Activated T-helper 17 cell treated with anti-CD3 and anti-CD28 coated beads, Interleukin-2, amount 50 U/mL, for 72 hours (primary cell): ENCODE results near the gene CYBB. TPM values are rescaled to one million over a fixed set of nuclear protein-coding genes. Genes with fewer than 3 reads are reported as not detected.

ENCODE experiments used
- ATAC-seq: fragments of 150-1000 bp; cut with Tn5 transposase; replicated peaks from 2 replicates; pipeline ENCODE4 v1.10.0; 2021; ENCODE audit warnings: mild to moderate bottlenecking, moderate library complexity
- H3K27ac Mint-ChIP-seq: one replicate; pipeline ENCODE4 v1.8.0; 2022; ENCODE audit warnings: mixed read lengths
- H3K27me3 Mint-ChIP-seq: one replicate; pipeline ENCODE4 v1.8.0; 2022; ENCODE audit warnings: mixed read lengths
- H3K36me3 Mint-ChIP-seq: one replicate; pipeline ENCODE4 v1.8.0; 2022; ENCODE audit warnings: low read depth, mild to moderate bottlenecking, mixed read lengths
- H3K4me1 Mint-ChIP-seq: one replicate; pipeline ENCODE4 v1.8.0; 2022; ENCODE audit warnings: mixed read lengths
- H3K4me3 Mint-ChIP-seq: one replicate; pipeline ENCODE4 v1.8.0; 2022; ENCODE audit warnings: mild to moderate bottlenecking, mixed read lengths
- H3K9me3 Mint-ChIP-seq: one replicate; pipeline ENCODE4 v1.8.0; 2022; ENCODE audit warnings: mixed read lengths
- total RNA-seq, 2 donors: library from RNA; stranded (reverse); gene quantifications; one replicate each; pipeline ENCODE4 v1.2.3, GENCODE V29; 2022

The CYBB gene
- total RNA-seq: under 1 TPM in 1 of 2 donors, not detected in 1; 0.24 TPM

- no peak within 1 kb of the TSS for H3K4me3 Mint-ChIP-seq
- no peaks in the 10 kb centered on the region for H3K36me3 Mint-ChIP-seq
- no peaks in the 10 kb centered on the region for H3K9me3 Mint-ChIP-seq
- no peaks in the 10 kb centered on the region for H3K27me3 Mint-ChIP-seq
- ATAC-seq: no peak
- no peak within 1 kb of the TSS for H3K27ac Mint-ChIP-seq
- peaks cover 7% of the 10 kb centered on the region for H3K4me1 Mint-ChIP-seq
Observed at GRCh38 chrX:37779857-37780256, at the start of gene CYBB. CYBB (plus strand) TSS chrX:37780059; CDS start chrX:37780078, 19 bp downstream.

- Mint-ChIP-seq H3K4me3 (peak overlapping the region; percentile 57), H3K36me3 (no peaks in the 10 kb centered on the region), H3K9me3 (no peaks in the 10 kb centered on the region), H3K4me1 (peaks cover 8% of the 10 kb centered on the region), H3K27ac (peak overlapping the region; percentile 87), H3K27me3 (no peaks in the 10 kb centered on the region)
- peak; percentile 27 for ATAC-seq
Observed at GRCh38 chrX:37745354-37745753, 34.5 kb upstream of the CYBB start.

GRCh38 chrX:37745835-37746217 is 34.0 kb upstream of the CYBB start:
- H3K4me1 Mint-ChIP-seq: peaks cover 8% of the 10 kb centered on the region
- H3K36me3 Mint-ChIP-seq: no peaks in the 10 kb centered on the region
- peak; percentile 61 for ATAC-seq
- H3K27ac Mint-ChIP-seq: peak overlapping the region; percentile 87
- H3K9me3 Mint-ChIP-seq: no peaks in the 10 kb centered on the region
- H3K27me3 Mint-ChIP-seq: no peaks in the 10 kb centered on the region
- H3K4me3 Mint-ChIP-seq: peak overlapping the region; percentile 57

GRCh38 chrX:37746218-37746941 is 33.5 kb upstream of the CYBB start:
- Mint-ChIP-seq H3K27me3 (no peaks in the 10 kb centered on the region), H3K36me3 (no peaks in the 10 kb centered on the region), H3K27ac (peak overlapping the region; percentile 87), H3K4me3 (peak overlapping the region; percentile 57), H3K4me1 (peaks cover 8% of the 10 kb centered on the region), H3K9me3 (no peaks in the 10 kb centered on the region)
- peak; percentile 83 for ATAC-seq

GRCh38 chrX:37746951-37747350 is 32.9 kb upstream of the CYBB start:
- peak overlapping the region; percentile 57 for H3K4me3 Mint-ChIP-seq
- no peaks in the 10 kb centered on the region for H3K27me3 Mint-ChIP-seq
- ATAC-seq: no peak
- peak overlapping the region; percentile 87 for H3K27ac Mint-ChIP-seq
- peaks cover 8% of the 10 kb centered on the region for H3K4me1 Mint-ChIP-seq
- no peaks in the 10 kb centered on the region for H3K9me3 Mint-ChIP-seq
- H3K36me3 Mint-ChIP-seq: no peaks in the 10 kb centered on the region

- H3K9me3 Mint-ChIP-seq: no peaks in the 10 kb centered on the region
- H3K4me3 Mint-ChIP-seq: no peak overlapping the region
- no peak for ATAC-seq
- no peaks in the 10 kb centered on the region for H3K27me3 Mint-ChIP-seq
- H3K4me1 Mint-ChIP-seq: no peaks in the 10 kb centered on the region
- no peak overlapping the region for H3K27ac Mint-ChIP-seq
- no peaks in the 10 kb centered on the region for H3K36me3 Mint-ChIP-seq
Observed at GRCh38 chrX:37752281-37752680, 27.6 kb upstream of the CYBB start.

GRCh38 chrX:37752936-37753335 is 26.9 kb upstream of the CYBB start:
- Mint-ChIP-seq H3K4me3 (no peak overlapping the region), H3K4me1 (no peaks in the 10 kb centered on the region), H3K9me3 (peaks cover 4% of the 10 kb centered on the region), H3K36me3 (no peaks in the 10 kb centered on the region), H3K27me3 (no peaks in the 10 kb centered on the region), H3K27ac (no peak overlapping the region)
- no peak for ATAC-seq

- Mint-ChIP-seq H3K9me3 (peaks cover 4% of the 10 kb centered on the region), H3K36me3 (no peaks in the 10 kb centered on the region), H3K27me3 (no peaks in the 10 kb centered on the region), H3K4me1 (no peaks in the 10 kb centered on the region), H3K27ac (no peak overlapping the region), H3K4me3 (no peak overlapping the region)
- peak; percentile 20 for ATAC-seq
Observed at GRCh38 chrX:37753384-37753783, 26.5 kb upstream of the CYBB start.

- Mint-ChIP-seq H3K27ac (no peak overlapping the region), H3K4me1 (no peaks in the 10 kb centered on the region), H3K27me3 (no peaks in the 10 kb centered on the region), H3K9me3 (peaks cover 4% of the 10 kb centered on the region), H3K36me3 (no peaks in the 10 kb centered on the region), H3K4me3 (no peak overlapping the region)
- ATAC-seq: peak; percentile 90
Observed at GRCh38 chrX:37754516-37754915, 25.3 kb upstream of the CYBB start.

- Mint-ChIP-seq H3K4me3 (no peak overlapping the region), H3K36me3 (no peaks in the 10 kb centered on the region), H3K9me3 (peaks cover 4% of the 10 kb centered on the region), H3K27me3 (no peaks in the 10 kb centered on the region), H3K27ac (no peak overlapping the region), H3K4me1 (no peaks in the 10 kb centered on the region)
- peak; percentile 80 for ATAC-seq
Observed at GRCh38 chrX:37755025-37755424, 24.8 kb upstream of the CYBB start.

GRCh38 chrX:37757082-37757481 is 22.8 kb upstream of the CYBB start:
- Mint-ChIP-seq H3K4me3 (no peak overlapping the region), H3K4me1 (no peaks in the 10 kb centered on the region), H3K9me3 (peaks cover 4% of the 10 kb centered on the region), H3K27ac (no peak overlapping the region), H3K36me3 (no peaks in the 10 kb centered on the region), H3K27me3 (no peaks in the 10 kb centered on the region)
- ATAC-seq: no peak

GRCh38 chrX:37759351-37759750 is 20.5 kb upstream of the CYBB start:
- no peak overlapping the region for H3K4me3 Mint-ChIP-seq
- ATAC-seq: no peak
- no peak overlapping the region for H3K27ac Mint-ChIP-seq
- H3K36me3 Mint-ChIP-seq: no peaks in the 10 kb centered on the region
- peaks cover 4% of the 10 kb centered on the region for H3K9me3 Mint-ChIP-seq
- no peaks in the 10 kb centered on the region for H3K27me3 Mint-ChIP-seq
- H3K4me1 Mint-ChIP-seq: no peaks in the 10 kb centered on the region

- Mint-ChIP-seq H3K4me1 (no peaks in the 10 kb centered on the region), H3K27me3 (no peaks in the 10 kb centered on the region), H3K9me3 (peaks cover 4% of the 10 kb centered on the region), H3K36me3 (no peaks in the 10 kb centered on the region), H3K27ac (no peak overlapping the region), H3K4me3 (no peak overlapping the region)
- ATAC-seq: no peak
Observed at GRCh38 chrX:37759878-37760418, 19.9 kb upstream of the CYBB start.

- ATAC-seq: no peak
- H3K9me3 Mint-ChIP-seq: no peaks in the 10 kb centered on the region
- no peaks in the 10 kb centered on the region for H3K4me1 Mint-ChIP-seq
- no peaks in the 10 kb centered on the region for H3K36me3 Mint-ChIP-seq
- no peak overlapping the region for H3K4me3 Mint-ChIP-seq
- H3K27me3 Mint-ChIP-seq: no peaks in the 10 kb centered on the region
- no peak overlapping the region for H3K27ac Mint-ChIP-seq
Observed at GRCh38 chrX:37763400-37763799, 16.5 kb upstream of the CYBB start.

GRCh38 chrX:37765507-37765906 is 14.4 kb upstream of the CYBB start:
- Mint-ChIP-seq H3K27ac (no peak overlapping the region), H3K4me3 (no peak overlapping the region), H3K27me3 (no peaks in the 10 kb centered on the region), H3K36me3 (no peaks in the 10 kb centered on the region), H3K9me3 (no peaks in the 10 kb centered on the region), H3K4me1 (no peaks in the 10 kb centered on the region)
- no peak for ATAC-seq
